ENCODE data around the gene TRIM22. TPM values are rescaled to one million over a fixed set of nuclear protein-coding genes. Genes with fewer than 3 reads are reported as not detected.

TRIM22 gene
- total RNA-seq, 1 experiment from 2014 or later: not detected

GRCh38 chr11:5749836-5750235 lies 60.2 kb downstream of the TRIM22 start:
- no peak overlapping the region for H2AFZ ChIP-seq (ENCODE audit: low read length)
- H3K36me3 ChIP-seq (ENCODE audit: low read depth, low read length): no peaks in the 10 kb centered on the region
- H3K27ac ChIP-seq (ENCODE audit: low read length): no peak overlapping the region
- H3K9me3 ChIP-seq (ENCODE audit: low read length): no peaks in the 10 kb centered on the region
- H3K4me2 ChIP-seq (ENCODE audit: low read length): no peak overlapping the region
- H3K79me2 ChIP-seq (ENCODE audit: low read length): no peaks in the 10 kb centered on the region
- no peaks in the 10 kb centered on the region for H3K9me2 ChIP-seq (replicated peaks; ENCODE audit: low read length)
- DNase-seq: no peak
- H3K9ac ChIP-seq (ENCODE audit: low read length): no peak overlapping the region
- H3F3A ChIP-seq (ENCODE audit: low read length, unreplicated experiment): no peaks in the 10 kb centered on the region
- H3K4me3 ChIP-seq (ENCODE audit: low read length): no peak overlapping the region
- BruUV-seq (replicated peaks): no TSS peak
- H3K27me3 ChIP-seq (ENCODE audit: low read length): peaks cover 16% of the 10 kb centered on the region; the same call in 1 of the 2 replicates
- TF ChIP-seq CTCF (conservative IDR thresholded peaks at IDR 0.05; ENCODE audit: low read depth, low read length) (no peak), EZH2phosphoT487 (IDR thresholded peaks at IDR 0.05; ENCODE audit: borderline replicate concordance, low read length) (no peak), EZH2 (IDR thresholded peaks at IDR 0.05; ENCODE audit: low read length, unreplicated experiment) (no peak)
- POLR2A ChIA-PET (ENCODE audit: unreplicated experiment): no interaction called here
- H4K20me1 ChIP-seq (ENCODE audit: low read length): no peaks in the 10 kb centered on the region
- no peak for ATAC-seq
- CTCF ChIA-PET: no interaction called here
- no peaks in the 10 kb centered on the region for H3K4me1 ChIP-seq (ENCODE audit: insufficient read depth, low read length)
- intact Hi-C loops (cut with micrococcal nuclease): no loop called here

- Histone ChIP-seq H3K9ac (ENCODE audit: low read length) (no peak within 1 kb of the TSS), H4K20me1 (ENCODE audit: low read length) (no peaks in the 10 kb centered on the region), H3K4me1 (ENCODE audit: insufficient read depth, low read length) (no peaks in the 10 kb centered on the region), H3K27me3 (ENCODE audit: low read length) (peaks cover 27% of the 10 kb centered on the region; the same call in 1 of the 2 replicates), H3K9me2 (replicated peaks; ENCODE audit: low read length) (no peaks in the 10 kb centered on the region), H3K4me2 (ENCODE audit: low read length) (no peak within 1 kb of the TSS), H3K4me3 (ENCODE audit: low read length) (no peak within 1 kb of the TSS), H3K36me3 (ENCODE audit: low read depth, low read length) (no peaks in the 10 kb centered on the region), H3K9me3 (ENCODE audit: low read length) (no peaks in the 10 kb centered on the region), H2AFZ (ENCODE audit: low read length) (no peak within 1 kb of the TSS), H3K79me2 (ENCODE audit: low read length) (no peaks in the 10 kb centered on the region), H3F3A (ENCODE audit: low read length, unreplicated experiment) (no peaks in the 10 kb centered on the region), H3K27ac (ENCODE audit: low read length) (no peak within 1 kb of the TSS)
- ChIA-PET CTCF (no interaction called here), POLR2A (ENCODE audit: unreplicated experiment) (no interaction called here)
- DNase-seq (no peak), ATAC-seq (no peak)
- intact Hi-C loops (cut with micrococcal nuclease): no loop called here
- no TSS peak for BruUV-seq (replicated peaks)
- no peak for TF ChIP-seq EZH2 (IDR thresholded peaks at IDR 0.05; ENCODE audit: low read length, unreplicated experiment)
- TF ChIP-seq CTCF (conservative IDR thresholded peaks at IDR 0.05; ENCODE audit: low read depth, low read length): no peak
- no peak for TF ChIP-seq EZH2phosphoT487 (IDR thresholded peaks at IDR 0.05; ENCODE audit: borderline replicate concordance, low read length)
Observed at GRCh38 chr11:5753943-5754342, 64.4 kb downstream of the TRIM22 start, which contains the start of gene OR52N4. OR52N4 (plus strand) TSS chr11:5754243; CDS start chr11:5754741, 498 bp downstream.

Other genes starting within 250 kb of the TRIM22 start
- not detected in 2 replicates for gene OR51I1, start 248.3 kb upstream of the TRIM22 start, total RNA-seq (2014; rRNA removed)
- gene OR51I2, start 240.5 kb upstream of the TRIM22 start, total RNA-seq (2014; rRNA removed): not detected in 2 replicates
- gene OR52D1, start 201.1 kb upstream of the TRIM22 start, total RNA-seq (2014; rRNA removed): not detected in 2 replicates
- not detected in 2 replicates for gene UBQLN3, start 179.8 kb upstream of the TRIM22 start, total RNA-seq (2014; rRNA removed)
- not detected in 2 replicates for gene UBQLNL, start 173.1 kb upstream of the TRIM22 start, total RNA-seq (2014; rRNA removed)
- not detected in 2 replicates for gene OR52H1, start 141.2 kb upstream of the TRIM22 start, total RNA-seq (2014; rRNA removed)
- gene OR52B6, start 108.9 kb upstream of the TRIM22 start, total RNA-seq (2014; rRNA removed): not detected in 2 replicates
- 10.1 and 12.6 TPM in 2 replicates for gene TRIM6, start 93.2 kb upstream of the TRIM22 start, total RNA-seq (2014; rRNA removed)
- 1.3 and 1.6 TPM in 2 replicates for gene TRIM34, start 64.8 kb upstream of the TRIM22 start, total RNA-seq (2014; rRNA removed)
- 16.1 and 18.6 TPM in 2 replicates for gene TRIM5, start 4.7 kb upstream of the TRIM22 start, total RNA-seq (2014; rRNA removed)
- not detected in 2 replicates for gene OR56B1, start 46.7 kb downstream of the TRIM22 start, total RNA-seq (2014; rRNA removed)
- not detected in 2 replicates for gene OR52N4, start 64.5 kb downstream of the TRIM22 start, total RNA-seq (2014; rRNA removed)
- gene OR52N5, start 93.6 kb downstream of the TRIM22 start, total RNA-seq (2014; rRNA removed): not detected in 2 replicates
- gene OR52N1, start 101.5 kb downstream of the TRIM22 start, total RNA-seq (2014; rRNA removed): not detected in 2 replicates
- not detected in 2 replicates for gene OR52N2, start 119.1 kb downstream of the TRIM22 start, total RNA-seq (2014; rRNA removed)
- gene OR52E6, start 152.1 kb downstream of the TRIM22 start, total RNA-seq (2014; rRNA removed): not detected in 2 replicates
- not detected in 2 replicates for gene OR52E8, start 167.9 kb downstream of the TRIM22 start, total RNA-seq (2014; rRNA removed)
- not detected in 2 replicates for gene OR52E4, start 190.8 kb downstream of the TRIM22 start, total RNA-seq (2014; rRNA removed)
- gene OR52E5, start 203.4 kb downstream of the TRIM22 start, total RNA-seq (2014; rRNA removed): not detected in 2 replicates

Data from PC-3 (cell line).